Fibroblast of lung (primary cell): ENCODE measurements around the gene HCAR2.

Experiments used
- CTCF ChIP-seq, 2 donors: IDR thresholded peaks in 1 of 2; conservative IDR thresholded peaks in 1 of 2; 1 replicate in 1 of 2; 2 replicates in 1 of 2; pipeline ENCODE4 v1.5.1; 2011 to 2012; ENCODE audit warnings: low read length in 2 of 2, control low read depth in 1 of 2, inconsistent platforms in 1 of 2, low read depth in 1 of 2, mild to moderate bottlenecking in 1 of 2
- EZH2 ChIP-seq: IDR thresholded peaks from 2 replicates; pipeline ENCODE4 v1.5.1; 2012; ENCODE audit warnings: low read length, control low read depth, mild to moderate bottlenecking; ENCODE audit errors: missing control alignments

GRCh38 chr12:122722387-122722786 is 19.2 kb upstream of the HCAR2 start:
- TF ChIP-seq EZH2 (no peak), CTCF (conservative IDR thresholded peaks at IDR 0.05 in 1 of 2, IDR thresholded peaks at IDR 0.05 in 1 of 2; ENCODE audit: low read depth in 1 of 2, low read length in 2 of 2) (no peak)
